ENCODE results near the gene CAMLG. TPM values are rescaled to one million over a fixed set of nuclear protein-coding genes. Genes with fewer than 3 reads are reported as not detected.

Gene CAMLG
- total and polyA plus RNA-seq, 9 of the 15 experiments (the other 6 are each of a cell fraction or from before 2014, with no cell fraction given), result 11.3 to 22.0 (median 16.3) TPM

- TF ChIP-seq HMGN3 (IDR thresholded peaks at IDR 0.05; ENCODE audit: borderline replicate concordance, extremely low read depth, insufficient read length, low read depth, low read length) (peak; percentile 89), ZNF239 (CRISPR knock-in tag; IDR thresholded peaks at IDR 0.05) (no peak), PHTF2 (CRISPR knock-in tag; IDR thresholded peaks at IDR 0.05) (no peak), MAFF (IDR thresholded peaks at IDR 0.05; ENCODE audit: low read length) (no peak), ZNF121 (CRISPR knock-in tag; conservative IDR thresholded peaks at IDR 0.05) (no peak), MCM7 (IDR thresholded peaks at IDR 0.05) (no peak), ZHX1 (conservative IDR thresholded peaks at IDR 0.05; ENCODE audit: low read length) (no peak; the same call in 1 of the 2 replicates), PURB (CRISPR knock-in tag; IDR thresholded peaks at IDR 0.05; ENCODE audit: low read depth) (no peak), HEY1 (CRISPR knock-in tag; IDR thresholded peaks at IDR 0.05; ENCODE audit: borderline replicate concordance) (no peak), SRSF1 (IDR thresholded peaks at IDR 0.05; ENCODE audit: low read depth, low read length) (no peak), RBM14 (IDR thresholded peaks at IDR 0.05; ENCODE audit: borderline replicate concordance, insufficient read depth, low read depth, low read length) (no peak), DMBX1 (CRISPR knock-in tag; IDR thresholded peaks at IDR 0.05; ENCODE audit: borderline replicate concordance) (no peak), ARHGAP35 (IDR thresholded peaks at IDR 0.05; ENCODE audit: partially characterized antibody) (no peak), POLR3A (IDR thresholded peaks at IDR 0.05; ENCODE audit: borderline replicate concordance, extremely low read depth, insufficient read depth, insufficient read length) (no peak), FOXM1 (IDR thresholded peaks at IDR 0.05; ENCODE audit: low read depth) (no peak), FOXM1 (CRISPR knock-in tag; IDR thresholded peaks at IDR 0.05; ENCODE audit: low read depth) (peak; percentile 95), ZNF444 (CRISPR knock-in tag; IDR thresholded peaks at IDR 0.05) (no peak), KAT7 (CRISPR knock-in tag; IDR thresholded peaks at IDR 0.05; ENCODE audit: borderline replicate concordance) (peak; percentile 99; the same call in 1 of the 2 replicates), STAT5B (CRISPR knock-in tag; IDR thresholded peaks at IDR 0.05) (no peak), STAT5A (IDR thresholded peaks at IDR 0.05; ENCODE audit: borderline replicate concordance, low read length) (peak; percentile 19; the same call in 1 of the 2 replicates), NCOA1 (IDR thresholded peaks at IDR 0.05; ENCODE audit: low read depth) (no peak), HNRNPUL1 (IDR thresholded peaks at IDR 0.05; ENCODE audit: low read length) (no peak), SREBF1 (IDR thresholded peaks at IDR 0.05; ENCODE audit: borderline replicate concordance, low read depth, low read length) (no peak), KDM4B (IDR thresholded peaks at IDR 0.05; ENCODE audit: borderline replicate concordance in 2 of 2, low read depth in 1 of 2) (peak in 1 of 2 experiments; percentile 92; a peak in 1 of 4 replicates)
- TF ChIP-seq, protein P1, sequence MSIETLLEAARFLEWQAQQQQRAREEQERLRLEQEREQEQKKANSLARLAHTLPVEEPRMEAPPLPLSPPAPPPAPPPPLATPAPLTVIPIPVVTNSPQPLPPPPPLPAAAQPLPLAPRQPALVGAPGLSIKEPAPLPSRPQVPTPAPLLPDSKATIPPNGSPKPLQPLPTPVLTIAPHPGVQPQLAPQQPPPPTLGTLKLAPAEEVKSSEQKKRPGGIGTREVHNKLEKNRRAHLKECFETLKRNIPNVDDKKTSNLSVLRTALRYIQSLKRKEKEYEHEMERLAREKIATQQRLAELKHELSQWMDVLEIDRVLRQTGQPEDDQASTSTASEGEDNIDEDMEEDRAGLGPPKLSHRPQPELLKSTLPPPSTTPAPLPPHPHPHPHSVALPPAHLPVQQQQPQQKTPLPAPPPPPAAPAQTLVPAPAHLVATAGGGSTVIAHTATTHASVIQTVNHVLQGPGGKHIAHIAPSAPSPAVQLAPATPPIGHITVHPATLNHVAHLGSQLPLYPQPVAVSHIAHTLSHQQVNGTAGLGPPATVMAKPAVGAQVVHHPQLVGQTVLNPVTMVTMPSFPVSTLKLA (conservative IDR thresholded peaks at IDR 0.05), result peak; percentile 88 to 95
Observed at GRCh38 chr5:134758504-134759341, 20.4 kb downstream of the CAMLG start, which contains the start of gene DDX46 (continued).

Measured in K562 (cell line).